Cardiac fibroblast (primary cell): Measurements from ENCODE around the gene MAD2L1BP.
"Not testable (repeated sequence)": the region's sequence is repeated elsewhere in the genome, so short reads cannot be mapped to it uniquely, and the experiment has no call there.

ENCODE experiments used
- DNase-seq, 2 donors: peaks; one replicate each; pipeline versions ENCODE4 v3.0.0 to v3.0.0-alpha.2; 2010; ENCODE audit warnings: low read depth in 2 of 2
- H3K4me3 ChIP-seq, 2 donors: replicated peaks in 1 of 2; 1 replicate in 1 of 2; 2 replicates in 1 of 2; pipeline ENCODE4 v1.5.1; 2011; ENCODE audit warnings: low read depth in 2 of 2, low read length in 2 of 2, mild to moderate bottlenecking in 2 of 2, moderate library complexity in 1 of 2
- TF ChIP-seq, protein P1 (sequence below): IDR thresholded peaks from one replicate; pipeline ENCODE4 v1.5.1; 2011; ENCODE audit warnings: low read depth, mild to moderate bottlenecking, low read length, inconsistent platforms

The MAD2L1BP gene, protein sequence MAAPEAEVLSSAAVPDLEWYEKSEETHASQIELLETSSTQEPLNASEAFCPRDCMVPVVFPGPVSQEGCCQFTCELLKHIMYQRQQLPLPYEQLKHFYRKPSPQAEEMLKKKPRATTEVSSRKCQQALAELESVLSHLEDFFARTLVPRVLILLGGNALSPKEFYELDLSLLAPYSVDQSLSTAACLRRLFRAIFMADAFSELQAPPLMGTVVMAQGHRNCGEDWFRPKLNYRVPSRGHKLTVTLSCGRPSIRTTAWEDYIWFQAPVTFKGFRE

DNA sequence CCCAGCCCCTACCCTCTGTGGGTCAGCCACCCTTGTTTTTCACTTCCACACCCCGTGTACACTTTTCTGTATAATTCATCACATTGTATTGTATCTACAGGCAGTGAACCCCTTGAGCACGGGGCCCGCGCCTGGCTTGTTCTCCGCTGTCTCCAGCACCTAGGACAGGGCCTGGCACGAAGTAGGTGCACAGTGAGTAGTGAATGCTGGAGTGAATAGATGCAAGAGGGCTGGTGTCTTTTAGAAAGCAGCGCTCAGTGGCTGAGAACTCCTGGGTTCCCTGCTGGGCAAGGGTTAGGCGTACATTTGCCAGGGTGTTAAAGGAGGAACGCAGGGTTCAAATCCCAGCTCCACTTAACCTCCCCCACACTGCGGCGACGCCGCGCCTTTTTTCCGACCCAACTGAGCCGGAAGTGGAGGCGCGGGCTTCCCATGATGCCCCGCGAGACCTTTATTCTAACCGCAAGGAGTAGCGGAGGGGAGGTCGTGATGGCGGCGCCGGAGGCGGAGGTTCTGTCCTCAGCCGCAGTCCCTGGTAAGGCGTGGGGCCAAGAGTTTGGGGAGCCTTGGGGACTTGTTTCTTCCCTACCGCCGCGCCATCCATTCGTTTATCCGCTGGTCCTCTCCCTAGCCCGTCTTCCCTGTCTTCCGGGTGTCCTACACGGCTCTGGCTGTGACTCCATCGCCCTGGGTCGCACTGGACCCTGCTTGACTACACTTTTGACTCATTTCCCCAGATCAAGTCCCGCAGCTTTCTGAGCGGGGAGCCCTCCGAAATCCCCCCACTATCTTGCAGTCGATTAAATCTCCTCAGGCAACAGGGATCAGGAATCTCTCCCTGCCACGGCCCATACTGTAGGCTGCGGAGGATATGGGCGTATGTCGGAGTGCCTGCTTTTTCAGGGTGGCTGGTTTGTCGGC, at the start of gene MAD2L1BP:
Gene MAD2L1BP, plus strand, starts transcription at position 454 of the 921 bp plus-strand sequence. Its CDS starts 36 bp downstream, at position 490.
- TF ChIP-seq, protein P1, sequence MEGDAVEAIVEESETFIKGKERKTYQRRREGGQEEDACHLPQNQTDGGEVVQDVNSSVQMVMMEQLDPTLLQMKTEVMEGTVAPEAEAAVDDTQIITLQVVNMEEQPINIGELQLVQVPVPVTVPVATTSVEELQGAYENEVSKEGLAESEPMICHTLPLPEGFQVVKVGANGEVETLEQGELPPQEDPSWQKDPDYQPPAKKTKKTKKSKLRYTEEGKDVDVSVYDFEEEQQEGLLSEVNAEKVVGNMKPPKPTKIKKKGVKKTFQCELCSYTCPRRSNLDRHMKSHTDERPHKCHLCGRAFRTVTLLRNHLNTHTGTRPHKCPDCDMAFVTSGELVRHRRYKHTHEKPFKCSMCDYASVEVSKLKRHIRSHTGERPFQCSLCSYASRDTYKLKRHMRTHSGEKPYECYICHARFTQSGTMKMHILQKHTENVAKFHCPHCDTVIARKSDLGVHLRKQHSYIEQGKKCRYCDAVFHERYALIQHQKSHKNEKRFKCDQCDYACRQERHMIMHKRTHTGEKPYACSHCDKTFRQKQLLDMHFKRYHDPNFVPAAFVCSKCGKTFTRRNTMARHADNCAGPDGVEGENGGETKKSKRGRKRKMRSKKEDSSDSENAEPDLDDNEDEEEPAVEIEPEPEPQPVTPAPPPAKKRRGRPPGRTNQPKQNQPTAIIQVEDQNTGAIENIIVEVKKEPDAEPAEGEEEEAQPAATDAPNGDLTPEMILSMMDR: no peak
- H3K4me3 ChIP-seq: peak within 1 kb of the TSS; percentile 89 to 90
- DNase-seq: peak; percentile 67 to 73

DNA sequence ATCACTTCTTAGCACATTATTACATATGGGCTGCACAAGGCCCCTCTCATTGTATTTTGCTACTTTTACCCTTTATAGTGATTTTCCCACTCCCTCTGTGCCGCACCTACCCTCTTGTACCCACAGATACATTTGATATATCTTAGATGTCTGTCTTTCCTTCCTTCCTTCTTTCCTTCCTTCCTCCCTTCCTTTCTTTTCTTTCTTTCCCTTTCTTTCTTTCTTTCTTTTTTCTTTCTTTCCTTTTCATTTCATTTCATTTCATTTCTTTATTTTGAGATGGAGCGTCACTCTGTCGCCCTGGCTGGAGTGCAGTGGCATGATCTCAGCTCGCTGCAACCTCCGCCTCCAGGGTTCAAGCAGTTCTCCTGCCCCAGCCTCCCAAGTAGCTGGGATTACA, 47.4 kb upstream of the MAD2L1BP start:
- no peak for DNase-seq
- TF ChIP-seq, protein P1: no peak
- H3K4me3 ChIP-seq: no peak overlapping the region

DNA sequence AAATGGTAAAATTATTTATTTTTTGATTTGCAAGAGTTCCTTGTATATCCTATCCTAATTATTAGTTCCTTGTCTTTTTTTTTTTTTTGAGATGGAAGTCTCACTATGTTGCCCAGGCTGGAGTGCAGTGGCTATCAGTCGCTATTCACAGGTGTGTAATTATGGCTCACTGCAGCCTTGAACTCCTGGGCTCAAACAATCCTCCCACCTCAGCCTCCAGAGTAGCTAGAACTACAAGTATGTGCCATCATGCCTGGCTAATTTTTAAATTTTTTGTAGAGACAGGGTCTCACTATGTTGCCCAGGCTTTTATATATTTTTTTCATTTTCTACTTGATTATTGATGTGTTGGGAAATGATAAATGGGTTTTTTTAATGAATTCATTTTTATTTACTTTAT, 46.1 kb upstream of the MAD2L1BP start:
- not testable (repeated sequence) for DNase-seq, H3K4me3 ChIP-seq

DNA sequence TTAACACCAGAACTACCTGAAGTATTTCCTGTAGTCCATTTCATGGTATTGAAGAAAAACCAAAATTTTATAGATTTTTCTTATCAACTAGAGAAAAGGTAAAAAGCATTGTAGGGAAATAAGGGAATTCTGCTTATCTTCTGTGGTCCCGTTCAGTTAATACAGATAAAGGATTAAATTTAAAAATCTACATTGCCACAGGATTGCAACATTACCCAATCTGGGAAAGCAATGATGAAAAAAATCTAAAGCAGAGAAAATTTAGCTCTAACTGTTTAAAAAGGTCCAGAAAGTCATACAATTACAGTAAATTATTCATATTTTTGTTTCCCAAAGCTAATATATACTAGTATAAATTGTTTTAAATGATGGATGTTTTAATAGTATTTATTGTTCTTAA, 41.7 kb upstream of the MAD2L1BP start:
- no peak for DNase-seq
- TF ChIP-seq, protein P1: no peak
- H3K4me3 ChIP-seq: no peak overlapping the region

DNA sequence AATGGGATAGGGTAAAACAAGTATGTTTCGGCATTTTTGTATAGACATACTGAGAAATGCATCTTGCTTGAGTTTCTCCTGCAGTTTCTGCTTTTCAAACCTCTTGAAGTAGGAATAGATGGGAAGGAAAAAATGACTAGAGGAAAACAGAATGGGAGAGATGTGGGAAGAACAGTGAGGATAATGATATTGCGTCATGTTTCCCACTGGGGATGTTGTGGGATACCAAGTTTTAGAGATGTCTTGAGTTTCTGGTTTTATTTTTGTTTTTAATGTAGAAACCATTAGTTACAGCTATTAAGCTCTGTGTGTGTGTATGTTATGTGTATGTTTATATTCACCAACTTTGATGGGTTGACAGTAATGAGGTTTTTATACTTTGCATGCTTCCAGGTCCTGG, 35.0 kb upstream of the MAD2L1BP start:
- no peak for DNase-seq
- TF ChIP-seq, protein P1: no peak
- H3K4me3 ChIP-seq: no peak overlapping the region

DNA sequence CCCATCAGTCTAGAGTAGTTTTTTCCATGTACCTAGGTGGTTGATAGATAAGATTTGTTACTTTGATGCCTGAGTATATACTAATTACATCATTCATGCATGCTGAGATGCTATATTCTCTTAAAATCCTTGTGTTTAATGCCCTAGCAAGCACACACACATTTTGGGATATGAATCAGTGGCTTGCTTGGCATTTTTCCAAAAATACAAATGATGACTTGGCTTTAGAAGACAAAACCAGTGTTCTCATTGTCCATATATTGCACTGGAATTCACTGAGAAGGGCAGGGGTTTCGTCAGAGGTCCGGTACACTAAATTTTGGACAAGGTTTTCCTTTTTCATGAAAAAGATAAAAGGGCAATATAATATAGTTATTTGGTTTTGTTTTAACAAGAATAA, 31.5 kb upstream of the MAD2L1BP start:
- no peak overlapping the region for H3K4me3 ChIP-seq
- TF ChIP-seq, protein P1: no peak
- peak; percentile 85 to 95 for DNase-seq

DNA sequence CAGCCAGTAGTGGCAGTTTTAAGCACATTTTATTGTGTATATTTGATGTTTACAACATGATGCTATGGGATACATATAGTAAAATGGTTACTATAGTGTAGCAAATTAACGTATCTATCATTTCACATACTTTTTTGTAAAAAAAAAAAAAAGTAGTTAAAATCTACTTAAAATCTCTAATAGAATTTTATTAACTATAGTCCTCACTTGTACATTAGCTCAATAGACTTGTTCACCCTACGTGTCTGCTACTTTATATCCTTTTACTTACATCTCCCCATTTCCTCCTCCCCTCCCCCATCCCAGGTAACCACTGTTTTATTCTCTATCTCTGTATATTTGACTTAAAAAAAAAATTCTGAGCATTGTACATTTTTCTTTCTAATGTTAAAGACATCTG, 29.6 kb upstream of the MAD2L1BP start:
- DNase-seq: no peak
- TF ChIP-seq, protein P1: no peak
- H3K4me3 ChIP-seq: no peak overlapping the region
